Body of pancreas (tissue), 4 donors: ENCODE data around the gene TMEM167B. TPM values are rescaled to one million over a fixed set of nuclear protein-coding genes. Genes with fewer than 3 reads are reported as not detected.

Source experiments
- ATAC-seq: fragments of 150-250 bp; one replicate; pipeline ENCODE4 v1.9.1; 2016
- DNase-seq, 4 donors: peaks; one replicate each; pipeline ENCODE4 v3.0.0-alpha.2; 2019
- H3K27ac ChIP-seq, 4 donors: fragments of 200-600 bp; sonication (generic); 1 replicate in 3 of 4; 2 replicates in 1 of 4; pipeline versions ENCODE4 v1.5.1 to v1.6.1; 2016 to 2019; ENCODE audit warnings: mild to moderate bottlenecking in 1 of 4, mixed read lengths in 1 of 4, moderate library complexity in 1 of 4
- H3K27me3 ChIP-seq, 2 donors: fragments of 200-600 bp; sonication (generic); one replicate each; pipeline ENCODE4 v1.6.0; 2016; ENCODE audit warnings: mild to moderate bottlenecking in 1 of 2
- H3K36me3 ChIP-seq, 2 donors: fragments of 200-600 bp; sonication (generic); replicated peaks in 1 of 2; 2 replicates each; pipeline ENCODE4 v1.5.1; 2016; ENCODE audit warnings: low read depth in 2 of 2; ENCODE audit not compliant: insufficient read depth in 1 of 2
- H3K4me1 ChIP-seq: fragments of 200-600 bp; sonication (generic); one replicate; pipeline ENCODE4 v1.6.0; 2016
- H3K4me3 ChIP-seq, 2 donors: fragments of 200-600 bp; sonication (generic); 1 replicate in 1 of 2; 2 replicates in 1 of 2; pipeline ENCODE4 v1.5.1; 2016 to 2019
- H3K9me3 ChIP-seq, 3 donors: fragments of 200-600 bp; sonication (generic); 1 replicate in 2 of 3; 2 replicates in 1 of 3; pipeline ENCODE4 v1.5.1; 2016
- POLR2A ChIP-seq, 3 donors: fragments of 450-650 bp; IDR thresholded peaks; one replicate each; pipeline ENCODE4 v1.6.1; 2016; ENCODE audit warnings: antibody characterized with exemption in 3 of 3, mild to moderate bottlenecking in 2 of 3
- WGBS, 2 donors: methylation state at CpG; one replicate each; pipeline ENCODE4 v1.1.5; 2017; 5-methylcytosine and 5-hydroxymethylcytosine counted together
- intact Hi-C: fragments of 100-400 bp; cut with DNase I; formaldehyde crosslinking; loops from one replicate; pipeline ENCODE4 v1.15.1; 2023
- total RNA-seq, 2 donors: library from RNA; depleted of rRNA; stranded (reverse); fragments of >200 nt; gene quantifications; one replicate each; pipeline ENCODE4 v1.1.0, GENCODE V29; 2016
- TF ChIP-seq, protein P1 (sequence below), 7 experiments: fragments of 450-650 bp in 4 of 7; fragments of 200-600 bp in 3 of 7; sonication (generic) in 3 of 7; IDR thresholded peaks; one replicate each; pipeline ENCODE4 v1.5.1; 2016 to 2019; ENCODE audit warnings: antibody characterized with exemption in 7 of 7

Gene TMEM167B
- total RNA-seq, 2 donors from 2014 or later = 5.3 to 12.7 TPM

DNA sequence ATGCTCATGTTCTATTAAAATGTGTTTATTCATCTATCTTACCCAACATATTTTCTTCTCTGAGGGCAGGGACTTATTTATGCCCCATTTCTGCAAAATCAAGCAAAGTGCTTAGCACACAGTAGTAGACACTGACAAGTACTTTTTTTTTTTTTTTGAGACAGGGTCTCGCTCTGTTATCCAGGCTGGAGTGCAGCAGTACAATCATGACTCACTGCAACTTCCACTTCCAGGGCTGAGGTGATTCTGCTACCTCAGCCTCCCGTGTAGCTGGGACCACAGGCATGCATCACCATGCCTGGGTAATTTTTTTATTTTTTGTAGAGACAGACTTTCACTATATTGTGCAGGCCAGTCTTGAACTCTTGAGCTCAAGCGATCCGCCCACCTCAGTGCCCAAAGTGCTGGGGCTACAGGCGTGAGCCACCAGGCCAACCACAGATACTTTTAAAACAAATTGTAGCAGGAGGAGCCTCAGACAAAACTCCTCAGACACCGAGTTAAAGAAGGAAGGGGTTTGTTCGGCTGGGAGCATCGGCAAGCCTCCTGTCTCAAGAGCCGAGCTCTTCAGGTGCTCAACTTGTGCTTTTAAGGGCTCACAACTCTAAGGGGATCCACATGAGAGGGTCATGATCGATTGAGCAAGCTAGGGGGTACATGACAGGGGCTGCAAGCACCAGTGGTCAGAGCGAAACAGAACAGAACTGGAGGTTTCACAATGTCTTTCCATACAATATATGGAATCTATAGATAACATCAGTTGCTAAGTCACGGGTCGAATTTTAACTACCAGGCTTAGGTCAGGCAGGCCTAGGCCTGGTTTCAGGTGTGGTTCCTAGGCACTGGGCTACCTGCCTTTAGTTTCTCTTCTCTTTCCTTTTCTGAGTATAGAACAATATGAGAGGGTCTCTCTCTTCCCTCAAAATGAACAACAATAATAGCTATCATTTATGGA, 5.7 kb upstream of the TMEM167B start:
- WGBS, 2 donors = 78 to 90% methylated on average over 12 to 13 of the region's 13 CpGs
- H3K27me3 ChIP-seq = peaks cover 0 to 3% of the 10 kb centered on the region in 2 donors
- ATAC-seq (no peak), DNase-seq (no peak)
- no peak overlapping the region for H3K4me3 ChIP-seq
- H3K36me3 ChIP-seq = no peaks in the 10 kb centered on the region
- H3K27ac ChIP-seq = no peak overlapping the region
- no peaks in the 10 kb centered on the region for H3K9me3 ChIP-seq
- TF ChIP-seq, protein P1, sequence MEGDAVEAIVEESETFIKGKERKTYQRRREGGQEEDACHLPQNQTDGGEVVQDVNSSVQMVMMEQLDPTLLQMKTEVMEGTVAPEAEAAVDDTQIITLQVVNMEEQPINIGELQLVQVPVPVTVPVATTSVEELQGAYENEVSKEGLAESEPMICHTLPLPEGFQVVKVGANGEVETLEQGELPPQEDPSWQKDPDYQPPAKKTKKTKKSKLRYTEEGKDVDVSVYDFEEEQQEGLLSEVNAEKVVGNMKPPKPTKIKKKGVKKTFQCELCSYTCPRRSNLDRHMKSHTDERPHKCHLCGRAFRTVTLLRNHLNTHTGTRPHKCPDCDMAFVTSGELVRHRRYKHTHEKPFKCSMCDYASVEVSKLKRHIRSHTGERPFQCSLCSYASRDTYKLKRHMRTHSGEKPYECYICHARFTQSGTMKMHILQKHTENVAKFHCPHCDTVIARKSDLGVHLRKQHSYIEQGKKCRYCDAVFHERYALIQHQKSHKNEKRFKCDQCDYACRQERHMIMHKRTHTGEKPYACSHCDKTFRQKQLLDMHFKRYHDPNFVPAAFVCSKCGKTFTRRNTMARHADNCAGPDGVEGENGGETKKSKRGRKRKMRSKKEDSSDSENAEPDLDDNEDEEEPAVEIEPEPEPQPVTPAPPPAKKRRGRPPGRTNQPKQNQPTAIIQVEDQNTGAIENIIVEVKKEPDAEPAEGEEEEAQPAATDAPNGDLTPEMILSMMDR (IDR thresholded peaks at IDR 0.05) = no peak
- TF ChIP-seq POLR2A (IDR thresholded peaks at IDR 0.05) = no peak
- intact Hi-C loops = no loop called here
- peaks cover 10% of the 10 kb centered on the region for H3K4me1 ChIP-seq

DNA sequence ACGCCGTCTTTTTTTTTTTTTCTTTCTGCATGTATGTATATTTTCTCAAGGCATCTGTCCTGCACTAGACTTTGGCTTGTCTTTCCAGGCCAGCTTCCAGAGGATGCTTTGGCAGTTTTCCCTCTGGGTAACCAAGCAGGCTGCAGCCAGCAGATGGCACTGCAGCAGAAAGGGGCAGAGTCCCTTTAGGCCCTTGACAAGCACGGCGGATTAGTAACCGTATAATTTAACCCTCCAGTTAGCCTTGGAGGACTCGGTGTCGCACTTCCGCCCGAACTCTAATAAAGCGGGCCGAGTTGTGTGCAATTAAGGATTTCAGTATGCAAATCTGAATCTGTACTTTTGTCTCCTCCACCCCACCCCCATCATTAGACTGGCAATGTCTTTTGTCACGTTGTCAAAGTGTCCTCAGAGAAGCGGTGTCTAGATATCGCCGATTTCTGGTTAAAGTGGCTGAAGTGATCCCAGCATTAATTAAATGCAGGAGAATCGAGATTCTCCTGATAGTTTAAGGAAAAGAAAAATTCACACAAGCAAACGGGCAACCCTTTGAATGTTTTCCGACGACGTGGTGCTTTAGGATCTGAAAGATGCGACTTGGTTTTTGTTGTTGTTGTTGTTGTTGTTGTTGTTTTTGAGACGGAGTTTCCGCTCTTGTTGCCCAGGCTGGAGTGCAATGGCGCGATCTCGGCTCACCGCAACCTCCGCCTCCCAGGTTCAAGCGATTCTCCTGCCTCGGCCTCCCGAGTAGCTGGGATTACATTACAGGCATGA, 1.1 kb upstream of the TMEM167B start:
- Histone ChIP-seq H3K4me1 (peaks cover 30% of the 10 kb centered on the region), H3K27ac (peak overlapping the region in 3 of 4 donors; percentile 91 to 95 (median 91)), H3K4me3 (no peak overlapping the region), H3K27me3 (peaks cover 0 to 3% of the 10 kb centered on the region in 2 donors), H3K9me3 (no peaks in the 10 kb centered on the region), H3K36me3 (peaks cover 0 to 2% of the 10 kb centered on the region in 2 donors)
- TF ChIP-seq, protein P1 (IDR thresholded peaks at IDR 0.05) = peak; percentile 38 to 77 (median 61)
- TF ChIP-seq POLR2A (IDR thresholded peaks at IDR 0.05) = peak in 1 of 3 donors; percentile 8
- ATAC-seq (peak; percentile 59), DNase-seq (peak; percentile 72 to 85 (median 82))
- WGBS, 2 donors = 55 to 60% methylated on average over 25 to 31 of the region's 31 CpGs
- intact Hi-C loops = no loop called here

DNA sequence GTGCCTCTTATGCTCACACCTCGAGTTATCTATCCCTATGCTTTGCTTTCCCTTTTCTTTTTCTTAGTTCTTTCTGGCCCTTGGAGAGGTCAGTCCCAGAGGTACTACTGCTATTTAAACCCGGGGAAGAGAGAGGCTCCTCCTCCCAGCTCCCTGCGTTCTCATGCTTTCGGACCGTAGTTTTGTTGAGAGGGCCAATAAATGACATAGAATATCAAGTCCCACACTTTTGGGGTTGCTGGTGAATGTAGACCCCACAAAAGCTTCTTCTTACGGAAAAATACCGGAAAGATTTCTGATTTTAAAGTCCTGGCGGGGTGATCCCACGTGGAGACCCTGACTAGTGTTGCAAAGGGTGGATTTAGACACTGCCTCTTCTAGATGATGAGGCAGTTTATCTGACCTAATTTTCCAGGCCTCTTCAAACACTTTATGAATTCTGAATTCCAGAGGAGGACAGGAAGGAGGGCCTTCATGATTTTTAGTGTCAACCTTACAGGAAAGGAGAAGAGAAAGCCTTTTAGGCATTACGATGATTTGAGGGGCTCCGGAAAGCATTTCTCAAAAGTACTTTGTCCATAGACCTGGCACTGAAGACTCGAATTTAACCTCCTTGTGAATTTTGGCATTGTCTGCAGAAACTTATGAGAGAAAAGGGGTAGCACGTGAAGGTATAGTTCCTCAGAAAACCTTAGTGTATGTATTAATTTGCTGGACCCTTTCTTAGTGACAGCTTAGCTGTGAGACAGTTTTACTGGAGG, 694 bp downstream of the TMEM167B start:
- Histone ChIP-seq H3K4me3 (peak overlapping the region; percentile 73 to 78), H3K27ac (peak overlapping the region; percentile 90 to 95 (median 91)), H3K4me1 (peaks cover 30% of the 10 kb centered on the region), H3K9me3 (no peaks in the 10 kb centered on the region), H3K36me3 (peaks cover 0 to 3% of the 10 kb centered on the region in 2 donors), H3K27me3 (peaks cover 0 to 3% of the 10 kb centered on the region in 2 donors)
- ATAC-seq = peak; percentile 41
- 1 to 2% methylated on average over 13 of the region's 13 CpGs for WGBS, 2 donors
- intact Hi-C loops = no loop called here
- no peak for TF ChIP-seq POLR2A (IDR thresholded peaks at IDR 0.05)
- TF ChIP-seq, protein P1 (IDR thresholded peaks at IDR 0.05) = peak in 1 of 7 experiments; percentile 4
- peak in 1 of 4 donors; percentile 32 for DNase-seq

DNA sequence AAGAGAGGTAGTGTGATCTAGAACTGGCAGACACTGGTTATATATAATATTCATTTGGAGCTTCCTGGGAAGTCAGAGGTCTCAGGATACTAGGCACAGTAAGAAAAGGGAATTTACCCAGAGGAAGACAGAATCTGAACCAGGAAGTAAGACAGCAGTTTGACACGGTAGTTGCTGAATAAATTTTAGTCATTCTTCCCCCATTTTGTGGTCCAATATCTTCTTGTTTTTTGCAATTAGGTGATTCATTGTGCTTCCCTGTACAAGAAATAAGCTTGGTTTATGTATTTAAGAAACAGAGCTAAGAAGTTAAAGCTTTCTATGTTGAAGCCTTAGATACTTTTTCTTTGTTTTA, 1.3 kb downstream of the TMEM167B start:
- Histone ChIP-seq H3K4me1 (peaks cover 30% of the 10 kb centered on the region), H3K9me3 (no peaks in the 10 kb centered on the region), H3K27ac (peak overlapping the region in 3 of 4 donors; percentile 91 to 95 (median 91)), H3K4me3 (no peak overlapping the region), H3K36me3 (peaks cover 0 to 3% of the 10 kb centered on the region in 2 donors), H3K27me3 (peaks cover 0 to 3% of the 10 kb centered on the region in 2 donors)
- DNase-seq = no peak
- intact Hi-C loops = no loop called here
- TF ChIP-seq, protein P1 (IDR thresholded peaks at IDR 0.05) = no peak
- no peak for TF ChIP-seq POLR2A (IDR thresholded peaks at IDR 0.05)
- 0% methylated on average over 1 of the region's 1 CpG for WGBS, 2 donors
- no peak for ATAC-seq
